HG03045 (cell line): ENCODE measurements around the gene MSI2.

ENCODE experiments used
- ATAC-seq: cut with Tn5 transposase; IDR thresholded peaks from one replicate; pipeline ENCODE4 v1.9.1; 2021; ENCODE audit warnings: mild to moderate bottlenecking, moderate library complexity; ENCODE audit not compliant: unreplicated experiment

The MSI2 gene

DNA sequence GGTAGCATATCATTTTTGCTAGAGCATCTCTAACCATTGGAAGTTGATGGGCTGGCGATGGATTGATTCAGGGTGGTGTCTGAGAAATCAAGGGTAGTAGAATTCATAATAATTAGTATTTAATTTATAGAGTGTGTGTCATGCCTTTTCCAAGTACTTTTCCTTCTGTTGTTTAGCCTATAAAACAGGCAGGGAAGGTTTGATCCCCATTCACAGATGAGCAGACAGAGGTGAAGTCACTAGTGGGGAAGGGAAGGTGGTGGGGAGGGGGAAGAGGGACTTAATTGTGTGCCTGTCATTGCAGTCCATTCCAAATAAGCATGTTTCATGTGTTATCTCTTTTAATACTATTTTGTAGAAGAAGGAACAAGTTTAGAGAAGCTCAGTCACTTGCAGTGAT is 131.3 kb downstream of the MSI2 start:
- no peak for ATAC-seq

DNA sequence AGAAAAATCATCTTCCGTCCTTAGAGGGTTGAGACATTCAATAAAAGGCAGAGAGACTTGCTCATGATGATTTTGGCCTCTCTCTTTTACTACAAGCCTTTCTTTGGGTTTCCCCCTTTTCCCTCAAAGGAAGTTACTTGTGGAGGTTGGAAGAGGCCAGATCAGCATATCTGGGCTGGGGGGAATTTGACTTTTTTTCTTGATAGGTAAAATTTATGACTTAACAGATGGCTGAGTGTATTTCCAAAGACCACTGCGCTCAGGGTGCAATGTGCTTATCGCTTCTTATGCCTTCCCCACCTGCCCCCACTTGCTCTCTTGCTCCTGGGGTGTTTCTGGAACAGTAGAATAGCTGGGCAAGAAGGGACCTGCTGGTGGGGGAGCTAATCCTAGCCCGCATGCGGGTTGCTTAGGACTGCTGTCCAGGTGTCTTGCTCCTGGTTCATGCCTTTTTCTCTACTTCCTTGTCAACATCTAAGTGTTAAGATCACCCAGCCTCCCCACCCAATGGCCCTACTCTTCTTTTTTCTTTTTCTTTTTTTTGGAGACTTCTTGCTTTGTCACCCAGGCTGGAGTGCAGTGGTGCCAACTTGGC is 131.9 kb downstream of the MSI2 start:
- ATAC-seq = no peak

DNA sequence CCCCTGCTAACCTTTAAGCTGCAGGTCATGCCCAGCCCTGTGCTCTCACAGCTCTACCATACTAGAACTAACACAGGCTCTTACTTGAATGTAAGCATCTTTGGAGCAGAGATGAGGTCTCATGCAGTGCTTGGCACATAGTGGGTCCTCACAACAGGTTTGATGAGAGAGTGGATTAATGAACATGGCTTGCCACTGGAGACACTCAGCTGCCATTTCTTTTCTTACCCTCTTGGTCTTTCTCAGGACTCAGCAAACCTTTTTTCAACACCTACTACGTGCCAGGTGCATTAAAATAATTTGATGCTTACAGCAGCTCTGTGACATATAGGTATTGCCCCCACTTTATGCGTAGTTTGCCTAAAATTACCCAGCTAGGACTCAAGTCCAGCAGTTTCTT is 133.2 kb downstream of the MSI2 start:
- no peak for ATAC-seq

DNA sequence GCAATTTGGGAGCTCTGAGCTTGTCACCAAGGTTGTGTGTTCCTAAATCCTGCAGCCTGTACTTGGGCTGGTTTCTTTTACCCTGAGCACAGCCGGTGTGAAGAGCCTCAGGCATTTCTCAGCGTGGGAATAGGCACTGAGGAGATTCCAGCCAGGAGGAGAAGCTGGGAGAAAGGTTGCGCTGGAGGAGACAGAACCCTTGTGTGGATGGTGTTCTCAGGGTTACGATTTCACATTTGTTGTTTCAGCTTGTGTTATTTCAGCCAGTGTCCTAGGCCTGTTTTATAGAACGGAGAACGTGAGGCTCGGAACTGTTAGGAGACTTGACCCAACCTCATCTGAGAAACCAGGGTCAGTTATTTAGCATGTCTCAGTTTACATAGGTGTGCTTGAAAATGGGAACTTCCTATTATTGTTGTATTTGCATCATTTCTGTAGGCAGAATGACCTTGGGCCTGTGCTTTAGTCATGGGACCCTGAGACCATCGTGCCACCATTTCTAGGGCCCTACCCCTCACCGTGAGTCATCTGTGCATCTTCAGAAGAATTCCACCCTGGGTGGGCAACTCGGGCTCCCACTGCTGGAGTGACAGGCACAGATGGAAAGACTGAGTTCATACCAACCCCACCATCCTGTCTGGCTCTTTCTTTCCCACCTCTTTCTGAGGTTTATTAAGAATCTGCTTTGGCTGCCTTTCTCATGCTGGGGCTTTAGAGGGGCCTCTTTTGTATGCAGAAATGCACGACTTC is 134.9 kb downstream of the MSI2 start:
- ATAC-seq = no peak

DNA sequence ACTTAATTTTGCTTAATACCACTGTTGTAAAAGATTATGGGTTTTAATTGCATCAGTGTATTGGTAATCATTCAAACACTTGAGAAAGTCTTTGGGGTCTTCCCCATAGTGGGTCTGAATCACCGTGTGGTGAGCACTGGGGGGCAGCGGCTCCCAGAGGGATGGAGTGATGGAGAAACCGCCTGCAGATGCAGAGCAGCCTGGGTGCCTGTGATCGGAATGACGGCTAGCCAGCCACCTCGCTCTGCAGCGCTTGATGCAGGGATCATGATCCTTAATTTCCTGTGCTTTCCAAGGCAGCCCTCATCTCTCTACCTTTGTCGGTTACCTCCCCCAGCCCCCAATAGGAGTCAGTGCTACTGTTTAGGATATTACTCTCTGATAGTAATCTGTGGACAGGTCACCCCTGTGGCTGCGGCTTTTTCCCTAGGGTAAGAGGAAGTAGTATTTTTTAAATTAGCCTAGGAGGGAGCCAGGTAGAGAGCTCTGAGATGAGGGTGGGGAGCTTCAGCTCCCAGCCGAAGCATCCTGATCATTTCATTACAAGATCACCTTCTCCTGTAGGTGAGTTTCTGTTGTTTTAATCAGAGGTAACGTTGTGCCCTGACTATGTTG is 135.6 kb downstream of the MSI2 start:
- no peak for ATAC-seq

DNA sequence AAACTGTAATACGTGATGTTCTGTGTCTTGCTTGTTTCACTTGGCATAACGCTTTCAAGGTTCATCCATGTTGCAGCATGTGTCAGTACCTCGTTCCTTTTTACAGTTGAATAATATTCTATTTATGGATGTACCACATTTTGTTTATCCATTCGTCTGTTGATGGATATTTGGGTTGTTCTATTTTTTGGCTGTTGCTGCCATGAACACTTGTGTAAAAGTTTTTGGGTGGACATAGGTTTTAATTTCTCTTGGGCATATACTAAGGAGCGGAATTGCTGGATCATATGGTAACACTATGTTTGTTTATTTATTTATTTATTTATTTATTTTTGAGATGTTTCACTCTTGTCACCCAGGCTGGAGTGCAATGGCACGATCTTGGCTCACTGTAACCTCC is 137.0 kb downstream of the MSI2 start:
- no peak for ATAC-seq

DNA sequence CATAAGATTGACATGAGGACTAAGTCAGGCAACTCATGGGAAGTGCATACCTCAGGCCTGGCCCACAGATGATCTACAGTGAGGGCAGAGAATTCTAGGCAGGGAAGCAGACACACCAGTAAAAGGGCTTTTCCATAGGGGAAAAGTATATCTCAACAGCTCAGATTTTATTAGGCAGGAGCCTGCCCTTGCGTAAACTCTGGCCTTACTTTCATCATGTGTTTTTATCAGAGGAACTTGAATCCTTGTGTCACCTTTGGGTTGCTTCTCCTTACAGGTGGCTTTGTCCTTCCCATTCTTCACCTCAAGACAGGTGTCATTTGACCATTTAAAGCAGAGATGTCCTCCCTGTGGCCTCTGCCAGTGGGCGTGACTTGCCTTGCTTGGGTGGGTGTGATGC is 138.1 kb downstream of the MSI2 start:
- ATAC-seq = no peak

DNA sequence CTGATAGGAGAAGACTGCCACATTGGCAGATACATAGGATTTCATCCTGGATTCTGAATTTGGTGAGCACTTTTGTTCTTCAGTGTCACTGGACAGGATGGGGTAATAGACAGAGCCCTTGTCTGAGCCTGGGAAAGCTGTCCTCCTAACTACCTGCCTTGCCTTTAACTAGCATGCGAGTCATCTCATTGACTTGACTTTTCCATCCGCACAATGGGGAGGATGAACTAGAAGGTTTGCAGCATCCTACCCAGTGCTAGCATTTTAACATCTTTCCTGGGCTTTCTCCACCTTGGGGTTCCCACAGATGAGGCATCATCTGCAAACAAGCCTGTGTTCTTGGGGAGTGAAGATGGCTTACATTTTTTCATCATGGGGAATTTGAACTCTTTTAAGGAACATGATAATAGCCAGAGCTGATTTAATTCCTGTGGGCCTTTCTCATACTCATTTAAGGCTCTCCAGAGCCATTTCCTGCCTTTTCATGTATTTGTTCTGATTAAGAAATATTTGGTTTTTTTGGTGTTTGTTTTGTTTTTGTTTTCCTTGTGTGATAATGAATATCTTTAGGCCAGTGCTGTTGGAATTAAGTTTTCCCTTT is 139.5 kb downstream of the MSI2 start:
- ATAC-seq = no peak

DNA sequence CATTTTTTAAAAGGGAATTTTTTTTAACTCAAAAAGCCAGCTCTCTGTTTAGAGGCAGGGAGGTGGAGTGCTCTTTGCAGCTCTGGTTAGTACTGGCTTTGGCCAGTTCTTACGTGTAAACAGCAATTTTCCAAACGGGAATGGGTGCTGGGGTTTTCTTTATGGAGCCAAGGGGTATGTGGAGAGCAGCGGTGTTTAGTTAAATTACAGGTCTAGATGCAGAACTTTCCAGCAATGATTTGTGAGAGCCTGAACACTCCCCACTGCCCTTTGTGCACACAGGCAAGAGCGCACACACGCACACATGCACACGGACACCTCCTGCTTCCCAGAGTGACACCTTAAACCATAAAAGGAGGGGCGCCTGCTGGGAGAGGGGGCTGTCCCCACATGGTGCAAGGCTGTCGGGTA is 140.2 kb downstream of the MSI2 start:
- no peak for ATAC-seq

DNA sequence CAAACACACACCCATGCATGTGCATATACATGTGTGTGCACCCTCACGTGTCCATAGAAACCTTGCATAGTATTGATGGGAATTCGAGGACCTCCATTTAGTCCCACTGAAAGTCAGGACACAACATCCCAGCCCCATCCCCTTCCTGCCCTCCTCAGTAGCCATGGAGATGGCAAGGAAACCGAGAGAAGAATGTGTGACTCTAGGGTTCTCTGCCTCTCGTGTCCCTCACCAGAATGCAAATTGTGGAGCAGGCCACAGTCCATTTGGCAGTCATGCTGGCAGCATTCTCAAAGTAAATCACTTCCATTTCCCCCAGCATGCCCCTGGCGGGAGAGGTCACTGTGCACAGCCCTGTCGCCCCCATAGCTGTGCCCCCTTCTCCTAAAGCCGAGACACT is 141.1 kb downstream of the MSI2 start:
- no peak for ATAC-seq

DNA sequence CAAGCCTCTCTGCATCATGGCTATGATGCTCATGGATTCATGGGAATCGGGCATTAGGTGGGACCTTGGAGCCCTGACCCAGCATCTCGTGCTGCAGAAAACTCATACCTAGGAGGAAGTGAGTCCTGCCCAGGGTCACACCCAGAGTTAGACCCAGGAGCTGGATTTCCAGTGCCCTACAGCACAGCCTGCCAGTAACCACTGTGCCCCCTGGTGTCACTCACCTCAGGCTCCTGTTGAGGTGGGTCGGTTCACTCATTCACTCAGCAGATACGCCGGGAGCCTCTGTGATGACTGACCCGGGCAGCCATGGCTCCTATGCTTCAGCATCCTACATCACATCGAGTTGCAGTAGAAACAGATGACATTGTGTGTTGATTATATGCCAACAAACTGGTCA is 143.4 kb downstream of the MSI2 start:
- ATAC-seq = no peak

DNA sequence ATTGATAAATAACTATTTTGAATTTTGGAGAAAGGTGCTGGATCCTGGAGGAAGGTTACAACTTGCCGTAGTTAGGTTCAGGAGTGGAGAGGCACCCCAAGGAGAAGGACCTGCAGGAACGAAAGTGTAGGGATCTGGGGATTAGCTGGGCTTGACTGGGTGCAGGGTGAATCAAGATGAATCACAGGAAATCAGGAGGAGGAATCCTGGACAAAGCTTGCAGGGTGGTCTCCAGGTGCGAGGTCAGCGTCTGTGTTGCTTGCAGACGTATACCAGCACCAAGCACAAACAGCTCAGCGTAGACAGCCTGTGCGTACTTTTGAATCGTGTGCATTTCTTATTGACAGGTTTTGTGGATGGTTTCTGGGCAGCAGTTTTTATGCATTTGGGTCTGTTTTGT is 144.3 kb downstream of the MSI2 start:
- no peak for ATAC-seq

DNA sequence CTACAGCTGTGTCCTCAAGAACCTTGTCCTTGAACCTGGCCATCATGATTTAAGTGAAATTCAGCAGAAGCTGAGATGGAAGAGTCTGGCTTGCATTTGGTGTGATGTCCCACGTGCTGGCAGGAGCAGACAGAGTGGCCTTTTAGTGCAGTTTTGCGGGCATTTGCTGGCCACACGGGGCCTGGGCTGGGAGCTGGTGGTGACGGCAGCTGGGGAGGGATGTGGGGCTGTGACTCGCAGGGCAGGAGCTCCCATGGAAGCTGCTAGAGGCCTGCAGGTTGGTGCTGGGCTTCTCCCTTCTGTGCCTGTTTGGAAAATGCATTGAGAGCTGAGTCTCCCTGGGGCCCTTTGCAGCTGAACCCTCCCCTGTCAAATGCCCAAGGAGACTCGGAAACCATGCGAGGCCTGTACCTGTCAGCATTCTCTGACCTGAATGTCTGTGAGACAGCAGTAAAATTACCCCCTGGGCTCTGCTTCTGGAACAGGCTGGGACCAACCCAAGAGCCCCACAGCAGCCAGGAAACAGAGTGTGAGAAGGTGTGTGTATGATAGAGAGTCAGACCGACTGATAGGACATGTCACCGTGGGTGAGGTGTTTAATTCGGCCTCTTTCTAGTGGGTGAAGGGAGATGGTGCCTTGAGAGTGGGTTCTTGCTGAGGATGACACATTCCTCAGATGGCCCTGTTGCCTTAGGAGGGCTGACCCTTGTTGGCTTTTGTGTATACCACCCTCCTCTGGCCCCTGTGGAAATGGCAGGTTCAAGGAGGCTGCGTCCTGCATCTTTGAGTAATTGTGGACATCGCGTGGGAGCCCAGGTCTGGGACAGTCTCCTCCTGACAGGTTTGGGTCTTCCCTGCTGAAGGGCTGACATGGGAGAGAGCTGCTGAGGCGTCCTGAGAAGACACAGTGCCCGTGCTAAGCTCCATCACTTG is 145.5 kb downstream of the MSI2 start:
- ATAC-seq = no peak

DNA sequence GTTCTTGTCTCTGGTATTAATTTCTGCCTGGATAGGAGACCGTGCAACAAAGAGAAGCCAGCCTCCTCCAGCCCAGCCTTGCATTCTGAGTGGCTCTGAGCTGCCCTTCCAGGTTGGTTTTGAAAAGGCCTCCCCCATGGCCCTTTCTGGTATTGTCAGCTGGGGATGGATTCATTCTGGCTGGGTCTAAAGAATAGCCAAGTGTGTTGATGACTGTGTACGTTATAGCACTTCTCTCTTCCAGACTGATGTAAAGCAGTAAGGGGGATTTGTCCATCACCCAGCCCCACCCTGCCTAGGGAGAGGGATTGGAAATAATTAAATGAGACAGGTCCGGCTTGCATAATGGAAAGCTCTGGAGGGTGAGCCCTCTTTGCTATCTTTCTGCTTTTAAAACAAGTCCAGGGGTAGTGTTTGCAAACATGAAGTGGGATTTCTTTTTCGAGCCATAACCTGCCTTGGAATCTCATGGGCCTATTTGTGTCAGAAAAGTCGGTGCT is 146.4 kb downstream of the MSI2 start:
- no peak for ATAC-seq

DNA sequence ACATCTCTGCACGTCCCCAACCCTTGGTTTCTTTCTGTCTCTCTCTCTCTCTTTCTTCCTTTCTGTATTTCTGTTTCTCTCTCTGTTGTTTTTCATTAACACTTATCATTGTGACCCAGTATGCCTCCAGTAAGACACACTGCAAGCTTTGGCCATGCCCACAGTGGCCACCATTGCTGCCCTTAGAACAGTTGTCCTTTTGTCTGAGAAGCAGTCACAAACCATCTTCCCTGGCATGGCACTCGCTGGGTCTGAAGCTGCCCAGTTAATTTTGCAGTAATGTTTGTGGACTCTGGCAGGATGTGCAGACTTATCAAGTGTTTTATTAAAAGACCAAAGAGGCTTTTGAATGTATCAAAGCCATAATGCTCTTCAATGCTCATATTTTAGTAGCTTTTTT is 146.9 kb downstream of the MSI2 start:
- no peak for ATAC-seq

DNA sequence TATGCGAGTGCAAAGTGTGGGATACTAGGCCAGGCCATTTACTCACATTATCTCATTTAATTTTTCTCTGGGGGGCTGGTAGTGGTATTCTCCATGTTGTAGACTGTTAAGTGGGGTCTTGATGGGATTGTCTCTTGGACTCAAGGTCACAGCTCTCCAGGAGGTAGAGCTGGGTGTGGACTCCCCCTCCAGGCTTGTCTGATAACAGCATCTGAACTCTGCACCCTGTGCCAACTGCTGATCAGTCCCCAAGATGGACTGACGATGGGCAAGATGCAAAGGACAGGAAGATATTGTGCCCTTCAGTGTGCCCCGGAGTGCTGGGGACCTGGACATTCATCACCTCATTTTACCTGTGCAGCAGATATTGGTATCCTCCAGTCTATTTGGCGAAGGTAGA is 147.8 kb downstream of the MSI2 start:
- no peak for ATAC-seq

DNA sequence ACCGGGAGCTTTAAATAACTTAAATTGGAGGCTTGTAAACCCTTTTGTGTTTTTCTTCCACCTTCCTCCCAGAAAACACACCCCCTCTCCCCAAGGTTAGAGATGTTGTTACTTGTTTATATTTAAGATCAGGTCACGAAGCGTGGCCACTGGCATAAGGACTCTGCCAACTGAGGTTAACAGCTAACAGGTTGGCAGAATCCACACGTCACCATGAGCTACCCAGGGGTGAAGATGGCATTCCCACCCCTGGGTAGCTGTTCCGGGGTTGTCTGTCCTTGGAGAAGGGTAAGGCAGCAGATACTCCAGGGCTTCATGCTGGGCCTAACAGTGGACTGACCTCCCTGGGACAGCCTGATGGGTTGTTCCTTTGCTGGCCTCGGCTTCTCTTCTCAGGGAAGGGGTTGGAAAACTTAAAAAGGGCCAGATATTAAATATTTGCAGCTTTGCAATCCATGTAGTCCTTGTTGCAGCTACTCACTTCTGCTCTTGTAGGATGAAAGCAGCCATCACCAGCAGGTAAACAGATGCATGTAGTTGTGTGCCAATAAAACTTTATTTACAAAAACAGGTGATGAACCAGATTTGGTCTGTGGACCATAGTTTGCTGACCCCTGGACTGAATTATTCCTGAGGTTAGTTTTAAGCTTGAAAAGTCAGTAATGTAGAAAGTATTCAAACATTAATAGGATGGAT is 148.6 kb downstream of the MSI2 start:
- no peak for ATAC-seq

DNA sequence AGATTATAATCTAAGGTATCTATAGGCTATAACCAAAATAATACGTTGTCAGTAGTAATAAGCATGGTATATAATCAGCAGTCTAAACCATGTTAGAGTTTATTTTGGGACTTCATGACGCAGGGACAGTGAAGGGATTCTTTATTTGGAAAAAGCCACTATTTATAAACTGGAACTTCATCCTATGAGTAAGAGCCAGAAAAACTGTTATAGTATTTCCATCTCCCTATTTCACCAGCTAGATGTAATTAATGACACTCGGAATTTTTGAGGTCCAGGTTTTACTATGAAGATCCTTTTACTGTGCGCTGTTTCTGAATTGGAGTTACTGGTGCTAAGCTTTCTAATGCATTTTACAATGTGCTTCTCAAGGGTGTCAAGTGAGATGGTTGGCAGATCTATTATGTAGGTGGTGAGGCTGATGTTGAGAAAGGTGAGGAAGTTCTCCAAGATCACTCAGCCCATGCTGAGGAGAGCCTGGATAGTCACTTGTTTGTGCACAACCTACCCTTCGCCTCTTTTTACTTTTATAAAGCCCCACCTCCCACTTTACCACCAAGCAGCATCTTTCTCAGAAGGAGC is 149.3 kb downstream of the MSI2 start:
- no peak for ATAC-seq

DNA sequence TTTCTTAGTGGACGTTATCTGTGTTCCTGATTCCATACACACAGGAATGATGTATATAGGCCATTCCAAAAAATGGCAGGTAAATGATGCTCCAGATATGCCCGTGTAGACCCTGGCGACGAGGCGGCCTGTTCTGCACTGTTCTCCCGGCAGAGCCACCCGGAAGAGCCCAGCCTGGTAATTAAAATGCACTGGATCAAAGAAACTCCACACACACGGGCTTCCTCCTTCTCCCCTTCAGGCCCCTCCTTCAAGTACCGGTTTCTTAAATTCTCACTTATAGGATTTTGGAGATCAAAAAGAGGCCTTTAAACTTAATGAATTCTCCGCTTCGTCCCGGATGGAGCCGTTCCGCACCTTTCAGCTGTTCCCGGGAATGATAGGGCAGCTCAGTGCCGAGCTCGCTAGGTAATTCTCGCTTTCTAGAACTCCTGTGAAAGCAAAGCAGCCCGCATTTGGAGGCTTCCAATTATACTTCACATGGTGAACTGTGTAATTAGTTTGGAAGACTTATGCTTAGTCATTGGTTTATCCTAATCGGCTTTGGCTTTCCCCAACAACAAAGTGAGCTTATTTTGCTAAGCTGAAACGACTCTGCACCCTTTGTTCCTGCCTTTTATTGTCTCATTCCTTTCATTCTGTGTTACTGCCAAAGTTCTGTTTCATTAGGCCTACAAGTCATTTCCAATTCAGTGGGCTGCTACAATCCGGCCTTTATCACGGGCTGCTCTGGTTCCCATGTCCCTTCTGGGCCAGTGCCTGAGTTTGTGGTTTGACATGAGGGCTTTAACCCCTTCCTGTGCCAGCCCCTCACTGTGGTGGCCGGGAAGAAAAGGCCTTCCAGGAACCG is 150.0 kb downstream of the MSI2 start:
- ATAC-seq = no peak
